NB4 (cell line): Measurements from ENCODE around the gene B3GAT1.

ENCODE experiments used
- CTCF ChIP-seq: IDR thresholded peaks from one replicate; pipeline ENCODE4 v1.5.1; 2012; ENCODE audit warnings: low read depth, low read length
- MAX ChIP-seq: IDR thresholded peaks from 2 replicates; pipeline ENCODE4 v1.6.1; 2011; ENCODE audit warnings: low read depth, low read length
- MYC ChIP-seq: IDR thresholded peaks from 2 replicates; pipeline ENCODE4 v1.6.1; 2011; ENCODE audit warnings: low read depth, low read length
- POLR2A ChIP-seq: IDR thresholded peaks from 2 replicates; pipeline ENCODE4 v1.6.1; 2011; ENCODE audit warnings: mild to moderate bottlenecking; ENCODE audit not compliant: insufficient read length; ENCODE audit errors: extremely low read depth

- TF ChIP-seq CTCF (no peak), POLR2A (no peak), MAX (no peak), MYC (no peak)
These were observed 19.0 kb downstream of the B3GAT1 start for GRCh38 chr11:134392953-134393615.
